Stimulated activated naive CD8-positive, alpha-beta T cell treated with anti-CD3 and anti-CD28 coated beads, Interleukin-15, Interleukin-2, amounts not matched to agents 100 ng/mL and 50 ng/mL, for 24 hours (primary cell): Measurements from ENCODE around the gene TRIM5.
A peak's percentile ranks its signal among the peaks of the same experiment; 100 is the strongest.
"Not testable (repeated sequence)": the region's sequence is repeated elsewhere in the genome, so short reads cannot be mapped to it uniquely, and the experiment has no call there.

Source experiments
- H3K27ac Mint-ChIP-seq: one replicate; pipeline ENCODE4 v1.8.0; 2021; ENCODE audit warnings: mild to moderate bottlenecking, mixed read lengths
- H3K27me3 Mint-ChIP-seq: one replicate; pipeline ENCODE4 v1.8.0; 2021; ENCODE audit warnings: mixed read lengths
- H3K36me3 Mint-ChIP-seq: one replicate; pipeline ENCODE4 v1.8.0; 2021; ENCODE audit warnings: low read depth, mixed read lengths
- H3K4me1 Mint-ChIP-seq: one replicate; pipeline ENCODE4 v1.8.0; 2021; ENCODE audit warnings: low read depth, mixed read lengths
- H3K4me3 Mint-ChIP-seq: one replicate; pipeline ENCODE4 v1.8.0; 2021; ENCODE audit warnings: mild to moderate bottlenecking, mixed read lengths
- H3K9me3 Mint-ChIP-seq: one replicate; pipeline ENCODE4 v1.8.0; 2021; ENCODE audit warnings: mixed read lengths

The TRIM5 gene

GRCh38 chr11:5684646-5685362 is at the start of gene TRIM5:
TRIM5 (minus strand) TSS chr11:5685074; CDS start chr11:5680177, 4,897 bp downstream.
- Mint-ChIP-seq H3K9me3 (no peaks in the 10 kb centered on the region), H3K27me3 (no peaks in the 10 kb centered on the region), H3K4me1 (peaks cover 50% of the 10 kb centered on the region), H3K27ac (peak within 1 kb of the TSS; percentile 99), H3K36me3 (peaks cover 12% of the 10 kb centered on the region), H3K4me3 (peak within 1 kb of the TSS; percentile 91)

DNA sequence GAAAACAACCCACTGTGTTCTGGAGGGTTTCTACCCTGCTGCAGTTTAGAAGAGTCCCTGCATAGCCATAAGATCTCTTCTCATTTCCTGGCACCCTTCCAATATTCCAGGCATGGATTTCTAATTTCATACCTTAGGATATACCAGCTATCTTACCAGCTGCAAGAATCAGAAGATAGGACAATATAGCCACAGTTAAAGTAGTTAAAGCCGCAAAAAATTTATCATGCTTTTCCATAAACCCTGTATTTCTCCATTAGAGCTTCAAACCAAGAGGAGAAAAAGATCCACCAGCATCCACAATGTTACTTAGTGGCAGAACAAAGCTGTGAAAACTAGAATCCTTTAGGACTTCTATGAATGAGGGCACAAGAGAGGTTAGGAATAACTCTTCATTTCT is 42.8 kb upstream of the TRIM5 start:
- H3K4me1 Mint-ChIP-seq: no peaks in the 10 kb centered on the region
- H3K27ac Mint-ChIP-seq: no peak overlapping the region
- H3K4me3 Mint-ChIP-seq: no peak overlapping the region
- H3K36me3 Mint-ChIP-seq: no peaks in the 10 kb centered on the region
- no peaks in the 10 kb centered on the region for H3K27me3 Mint-ChIP-seq
- H3K9me3 Mint-ChIP-seq: no peaks in the 10 kb centered on the region

DNA sequence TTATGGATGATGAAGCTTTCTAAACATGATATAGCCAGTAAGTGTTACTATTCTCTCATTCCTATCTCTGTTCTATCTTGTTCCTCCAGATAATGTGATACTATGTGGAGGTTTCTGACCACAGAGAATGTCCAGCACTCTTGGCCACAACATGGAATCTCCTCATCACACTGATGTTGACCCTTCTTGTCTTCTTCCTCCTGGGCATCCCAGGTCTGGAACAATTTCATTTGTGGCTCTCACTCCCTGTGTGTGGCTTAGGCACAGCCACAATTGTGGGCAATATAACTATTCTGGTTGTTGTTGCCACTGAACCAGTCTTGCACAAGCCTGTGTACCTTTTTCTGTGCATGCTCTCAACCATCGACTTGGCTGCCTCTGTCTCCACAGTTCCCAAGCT is 41.5 kb upstream of the TRIM5 start:
- no peaks in the 10 kb centered on the region for H3K4me1 Mint-ChIP-seq
- H3K27ac Mint-ChIP-seq: no peak overlapping the region
- H3K36me3 Mint-ChIP-seq: no peaks in the 10 kb centered on the region
- H3K27me3 Mint-ChIP-seq: no peaks in the 10 kb centered on the region
- H3K9me3 Mint-ChIP-seq: no peaks in the 10 kb centered on the region
- H3K4me3 Mint-ChIP-seq: no peak overlapping the region

- H3K27ac Mint-ChIP-seq: no peak overlapping the region
- H3K9me3 Mint-ChIP-seq: peaks cover 11% of the 10 kb centered on the region
- no peaks in the 10 kb centered on the region for H3K27me3 Mint-ChIP-seq
- peaks cover 5% of the 10 kb centered on the region for H3K36me3 Mint-ChIP-seq
- H3K4me1 Mint-ChIP-seq: no peaks in the 10 kb centered on the region
- H3K4me3 Mint-ChIP-seq: no peak overlapping the region
These were observed 37.7 kb upstream of the TRIM5 start for GRCh38 chr11:5722622-5723021.

GRCh38 chr11:5719703-5720495 is 35.0 kb upstream of the TRIM5 start:
- peaks cover 11% of the 10 kb centered on the region for H3K9me3 Mint-ChIP-seq
- no peaks in the 10 kb centered on the region for H3K4me1 Mint-ChIP-seq
- peaks cover 5% of the 10 kb centered on the region for H3K36me3 Mint-ChIP-seq
- no peak overlapping the region for H3K4me3 Mint-ChIP-seq
- H3K27me3 Mint-ChIP-seq: no peaks in the 10 kb centered on the region
- no peak overlapping the region for H3K27ac Mint-ChIP-seq

- not testable (repeated sequence) for H3K4me3 Mint-ChIP-seq, H3K27me3 Mint-ChIP-seq, H3K36me3 Mint-ChIP-seq, H3K4me1 Mint-ChIP-seq, H3K27ac Mint-ChIP-seq
- H3K9me3 Mint-ChIP-seq: peaks cover 11% of the 10 kb centered on the region
These were observed 31.6 kb upstream of the TRIM5 start for GRCh38 chr11:5716518-5716917.

- Mint-ChIP-seq H3K27me3 (no peaks in the 10 kb centered on the region), H3K4me3 (no peak overlapping the region), H3K4me1 (peaks cover 5% of the 10 kb centered on the region), H3K36me3 (peaks cover 19% of the 10 kb centered on the region), H3K27ac (no peak overlapping the region), H3K9me3 (peaks cover 5% of the 10 kb centered on the region)
These were observed 28.8 kb upstream of the TRIM5 start for GRCh38 chr11:5713695-5714094.

GRCh38 chr11:5712507-5712906 is 27.6 kb upstream of the TRIM5 start:
- H3K4me1 Mint-ChIP-seq: peaks cover 5% of the 10 kb centered on the region
- no peaks in the 10 kb centered on the region for H3K27me3 Mint-ChIP-seq
- H3K4me3 Mint-ChIP-seq: no peak overlapping the region
- no peak overlapping the region for H3K27ac Mint-ChIP-seq
- peaks cover 21% of the 10 kb centered on the region for H3K36me3 Mint-ChIP-seq
- H3K9me3 Mint-ChIP-seq: no peaks in the 10 kb centered on the region

- Mint-ChIP-seq H3K27me3 (no peaks in the 10 kb centered on the region), H3K36me3 (peaks cover 76% of the 10 kb centered on the region), H3K4me1 (peaks cover 44% of the 10 kb centered on the region), H3K4me3 (no peak overlapping the region), H3K9me3 (no peaks in the 10 kb centered on the region), H3K27ac (no peak overlapping the region)
These were observed 20.8 kb upstream of the TRIM5 start for GRCh38 chr11:5705688-5706087.

DNA sequence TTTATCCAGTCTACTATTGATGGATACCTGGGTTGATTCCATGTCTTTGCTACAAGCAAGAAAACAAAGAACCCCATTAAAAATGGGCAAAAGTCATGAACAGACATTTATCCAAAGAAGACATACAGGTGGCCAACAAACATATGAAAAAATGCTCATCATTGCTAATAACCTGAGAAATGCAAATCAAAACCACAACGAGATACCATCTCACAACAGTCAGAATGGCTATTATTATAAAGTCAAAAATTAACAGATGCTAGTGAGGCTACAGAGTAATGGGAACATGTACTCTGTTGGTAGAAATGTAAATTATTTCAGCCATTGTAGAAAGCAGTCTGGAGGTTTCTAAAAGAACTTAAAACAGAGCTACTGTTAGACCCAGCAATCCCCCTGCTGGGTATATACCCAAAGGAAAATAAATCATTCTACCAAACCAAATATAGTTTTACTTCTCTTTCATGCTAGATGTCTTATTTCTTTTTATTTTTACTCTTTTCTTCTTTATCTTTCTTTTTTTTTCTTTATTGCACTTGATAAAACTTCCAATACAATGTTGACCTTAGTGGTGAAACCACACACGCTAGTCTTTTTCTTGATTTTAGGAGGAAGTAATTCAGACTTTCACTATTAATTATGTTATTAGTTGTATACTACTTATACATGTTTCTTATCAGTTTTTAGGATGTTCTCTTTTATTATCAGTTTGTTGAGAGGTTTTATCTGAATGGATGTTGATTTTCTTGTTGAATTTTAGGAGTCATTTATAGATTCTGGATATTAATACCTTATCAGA is 19.1 kb upstream of the TRIM5 start:
- peaks cover 57% of the 10 kb centered on the region for H3K4me1 Mint-ChIP-seq
- no peak overlapping the region for H3K4me3 Mint-ChIP-seq
- no peaks in the 10 kb centered on the region for H3K9me3 Mint-ChIP-seq
- no peaks in the 10 kb centered on the region for H3K27me3 Mint-ChIP-seq
- H3K36me3 Mint-ChIP-seq: peaks cover 76% of the 10 kb centered on the region
- peak overlapping the region; percentile 75 for H3K27ac Mint-ChIP-seq

- peak overlapping the region; percentile 18 for H3K4me3 Mint-ChIP-seq
- H3K27ac Mint-ChIP-seq: peak overlapping the region; percentile 63
- H3K4me1 Mint-ChIP-seq: peaks cover 80% of the 10 kb centered on the region
- H3K27me3 Mint-ChIP-seq: no peaks in the 10 kb centered on the region
- peaks cover 84% of the 10 kb centered on the region for H3K36me3 Mint-ChIP-seq
- no peaks in the 10 kb centered on the region for H3K9me3 Mint-ChIP-seq
These were observed 16.2 kb upstream of the TRIM5 start for GRCh38 chr11:5701055-5701577.

GRCh38 chr11:5700421-5701054 is 15.7 kb upstream of the TRIM5 start:
- peaks cover 82% of the 10 kb centered on the region for H3K36me3 Mint-ChIP-seq
- no peaks in the 10 kb centered on the region for H3K27me3 Mint-ChIP-seq
- no peaks in the 10 kb centered on the region for H3K9me3 Mint-ChIP-seq
- H3K27ac Mint-ChIP-seq: peak overlapping the region; percentile 63
- H3K4me3 Mint-ChIP-seq: peak overlapping the region; percentile 18
- H3K4me1 Mint-ChIP-seq: peaks cover 80% of the 10 kb centered on the region

- H3K4me3 Mint-ChIP-seq: no peak overlapping the region
- H3K27ac Mint-ChIP-seq: peak overlapping the region; percentile 50
- peaks cover 83% of the 10 kb centered on the region for H3K4me1 Mint-ChIP-seq
- H3K27me3 Mint-ChIP-seq: no peaks in the 10 kb centered on the region
- no peaks in the 10 kb centered on the region for H3K9me3 Mint-ChIP-seq
- H3K36me3 Mint-ChIP-seq: peaks cover 80% of the 10 kb centered on the region
These were observed 13.4 kb upstream of the TRIM5 start for GRCh38 chr11:5698281-5698680.

GRCh38 chr11:5696210-5696609 is 11.3 kb upstream of the TRIM5 start:
- Mint-ChIP-seq H3K4me1 (peaks cover 82% of the 10 kb centered on the region), H3K4me3 (no peak overlapping the region), H3K36me3 (peaks cover 78% of the 10 kb centered on the region), H3K27ac (peak overlapping the region; percentile 66), H3K27me3 (no peaks in the 10 kb centered on the region), H3K9me3 (no peaks in the 10 kb centered on the region)
